ENCODE data around the gene RDM1.

RDM1 gene

GRCh38 chr17:35968520-35969054, 38.0 kb upstream of the RDM1 start (continued):
- no peak for TF ChIP-seq ZNF565 (CRISPR knock-in tag; conservative IDR thresholded peaks at IDR 0.05; ENCODE audit: low read depth)
- TF ChIP-seq CSDC2 (CRISPR knock-in tag; IDR thresholded peaks at IDR 0.05): no peak
- no peak for TF ChIP-seq RARB (CRISPR knock-in tag; IDR thresholded peaks at IDR 0.05)

- no peak for TF ChIP-seq SNAI2 (CRISPR knock-in tag; IDR thresholded peaks at IDR 0.05)
- no peak for TF ChIP-seq ZNF8 (CRISPR knock-in tag; IDR thresholded peaks at IDR 0.05)
- no peak for TF ChIP-seq CREB5 (CRISPR knock-in tag; IDR thresholded peaks at IDR 0.05; ENCODE audit: low read depth)
- no peak for TF ChIP-seq RARB (CRISPR knock-in tag; IDR thresholded peaks at IDR 0.05)
- TF ChIP-seq PPARA (CRISPR knock-in tag; IDR thresholded peaks at IDR 0.05; ENCODE audit: borderline replicate concordance): no peak
- no peak for TF ChIP-seq ZFP3 (CRISPR knock-in tag; IDR thresholded peaks at IDR 0.05)
- no peak for TF ChIP-seq ISL1 (CRISPR knock-in tag; IDR thresholded peaks at IDR 0.05)
- no peak for TF ChIP-seq PATZ1 (CRISPR knock-in tag; IDR thresholded peaks at IDR 0.05; ENCODE audit: borderline replicate concordance)
- TF ChIP-seq OSR1 (CRISPR knock-in tag; IDR thresholded peaks at IDR 0.05): no peak
- no peak for ATAC-seq
Observed at GRCh38 chr17:35965272-35965671, 34.7 kb upstream of the RDM1 start.

- no peak for ATAC-seq
- TF ChIP-seq BACH2 (CRISPR knock-in tag; IDR thresholded peaks at IDR 0.05; ENCODE audit: borderline replicate concordance) (no peak), CREB5 (CRISPR knock-in tag; IDR thresholded peaks at IDR 0.05; ENCODE audit: low read depth) (no peak), ARNTL (CRISPR knock-in tag; IDR thresholded peaks at IDR 0.05; ENCODE audit: borderline replicate concordance, low read depth) (no peak), PATZ1 (CRISPR knock-in tag; IDR thresholded peaks at IDR 0.05; ENCODE audit: borderline replicate concordance) (no peak), RARB (CRISPR knock-in tag; IDR thresholded peaks at IDR 0.05) (no peak), ESRRG (CRISPR knock-in tag; IDR thresholded peaks at IDR 0.05) (no peak), CSDC2 (CRISPR knock-in tag; IDR thresholded peaks at IDR 0.05) (no peak), ZFP3 (CRISPR knock-in tag; IDR thresholded peaks at IDR 0.05) (no peak), CSRNP3 (CRISPR knock-in tag; IDR thresholded peaks at IDR 0.05) (no peak), ZFP30 (CRISPR knock-in tag; IDR thresholded peaks at IDR 0.05) (no peak), POU6F1 (CRISPR knock-in tag; IDR thresholded peaks at IDR 0.05; ENCODE audit: borderline replicate concordance, low read depth) (no peak), SNAI2 (CRISPR knock-in tag; IDR thresholded peaks at IDR 0.05) (no peak), ISL1 (CRISPR knock-in tag; IDR thresholded peaks at IDR 0.05) (no peak), TCF4 (CRISPR knock-in tag; IDR thresholded peaks at IDR 0.05; ENCODE audit: borderline replicate concordance) (no peak), OSR1 (CRISPR knock-in tag; IDR thresholded peaks at IDR 0.05) (no peak), ZC3H10 (CRISPR knock-in tag; IDR thresholded peaks at IDR 0.05) (no peak)
Observed at GRCh38 chr17:35963663-35964062, 33.1 kb upstream of the RDM1 start.

All from SK-N-SH treated with all-trans-retinoic acid at 6 μM for 48 hours (cell line).